Epithelial cell of esophagus (primary cell): Measurements from ENCODE around the gene GAGE12J.
A peak's percentile ranks its signal among the peaks of the same experiment; 100 is the strongest.

Source experiments
- DNase-seq: peaks from one replicate; pipeline ENCODE4 v3.0.0; 2010; ENCODE audit warnings: low read depth
- H3K4me3 ChIP-seq: 2 replicates; pipeline ENCODE4 v1.5.1; 2011; ENCODE audit warnings: mild to moderate bottlenecking, low read length, control low read depth
- CTCF ChIP-seq: IDR thresholded peaks from 2 replicates; pipeline ENCODE4 v1.5.1; 2011; ENCODE audit warnings: low read depth, mild to moderate bottlenecking, low read length, control low read depth, inconsistent platforms; ENCODE audit not compliant: insufficient read depth; ENCODE audit errors: missing control alignments

The GAGE12J gene

GRCh38 chrX:49282647-49283011, 39.2 kb upstream of the GAGE12J start:
- peak; percentile 8 for DNase-seq
- peak; percentile 31 for TF ChIP-seq CTCF
- H3K4me3 ChIP-seq = no peak overlapping the region

GRCh38 chrX:49284212-49284611, 37.6 kb upstream of the GAGE12J start:
- TF ChIP-seq CTCF = no peak
- H3K4me3 ChIP-seq = no peak overlapping the region
- no peak for DNase-seq

DNA sequence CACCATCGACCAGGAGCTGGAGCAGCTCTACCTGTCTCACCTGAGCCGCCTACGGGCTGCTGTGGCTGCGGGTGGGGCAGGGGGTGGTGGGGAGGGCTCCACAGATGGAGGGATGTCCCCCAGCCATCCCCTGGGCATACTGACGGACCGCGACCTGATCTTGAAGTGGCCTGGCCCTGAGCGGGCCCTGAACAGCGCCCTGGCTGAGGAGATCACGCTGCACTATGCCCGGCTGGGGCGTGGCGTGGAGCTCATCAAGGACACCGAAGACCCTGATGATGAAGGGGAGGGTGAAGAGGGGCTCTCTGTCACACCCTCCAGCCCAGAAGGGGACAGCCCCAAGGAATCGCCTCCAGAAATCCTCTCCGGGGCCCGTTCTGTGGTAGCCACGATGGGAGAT, 35.7 kb upstream of the GAGE12J start:
- no peak for DNase-seq
- TF ChIP-seq CTCF = no peak
- H3K4me3 ChIP-seq = no peak overlapping the region

- no peak overlapping the region for H3K4me3 ChIP-seq
- DNase-seq = no peak
- TF ChIP-seq CTCF = no peak
Observed at GRCh38 chrX:49286581-49286980, 35.3 kb upstream of the GAGE12J start.

- no peak overlapping the region for H3K4me3 ChIP-seq
- DNase-seq = no peak
- TF ChIP-seq CTCF = no peak
Observed at GRCh38 chrX:49287665-49288064, 34.2 kb upstream of the GAGE12J start.

- DNase-seq = no peak
- TF ChIP-seq CTCF = no peak
- H3K4me3 ChIP-seq = no peak overlapping the region
Observed at GRCh38 chrX:49290215-49290614, 31.6 kb upstream of the GAGE12J start.

DNA sequence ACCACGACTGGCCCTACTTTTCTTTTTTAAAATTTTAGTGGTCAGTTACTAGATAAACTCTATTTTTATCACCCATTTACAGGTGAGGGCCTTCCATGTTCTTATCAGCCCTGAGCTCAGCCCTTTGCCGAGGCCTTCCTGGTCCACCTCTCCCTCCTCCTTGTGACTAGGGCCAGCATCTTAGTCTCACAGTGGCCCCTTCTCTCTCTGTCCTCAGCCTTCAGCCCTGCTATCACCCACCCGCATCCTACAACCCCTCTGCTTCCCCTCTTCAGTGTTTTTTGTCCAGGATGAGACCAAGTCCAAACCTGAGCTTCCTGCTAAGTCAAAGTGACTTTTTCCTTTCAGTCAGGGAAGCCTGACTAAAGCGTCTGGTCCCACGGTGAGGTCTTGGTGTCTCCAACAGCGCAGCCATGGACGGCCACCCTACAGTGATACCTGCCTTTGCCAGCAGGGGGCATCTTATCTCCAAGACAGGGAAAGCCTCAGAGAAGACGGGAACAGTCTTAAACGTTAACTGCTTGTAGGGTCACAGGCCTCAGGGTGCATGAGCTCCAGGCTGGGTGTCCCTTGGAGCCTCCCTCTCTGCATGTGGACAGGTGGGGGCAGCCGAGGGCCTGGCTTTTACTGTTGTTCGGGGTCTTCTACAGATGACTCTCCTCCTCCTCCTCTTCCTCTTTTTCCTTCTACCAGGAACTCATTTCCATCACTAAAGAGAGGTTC, 30.1 kb upstream of the GAGE12J start:
- peak; percentile 56 for DNase-seq
- H3K4me3 ChIP-seq = no peak overlapping the region
- peak; percentile 62 for TF ChIP-seq CTCF
